Mesothelial cell of epicardium (in vitro differentiated cells): ENCODE data around the gene KAZN. TPM values are rescaled to one million over a fixed set of nuclear protein-coding genes. Genes with fewer than 3 reads are reported as not detected.
A peak's percentile ranks its signal among the peaks of the same experiment; 100 is the strongest.

Experiments
- DNase-seq, 2 experiments: peaks; one replicate each; pipeline ENCODE4 v3.0.0; 2021; ENCODE audit warnings: low spot score in 2 of 2; ENCODE audit not compliant: unreplicated experiment in 2 of 2
- H3K27ac Mint-ChIP-seq: 2 replicates; pipeline ENCODE4 v1.8.0; 2021; ENCODE audit warnings: mixed read lengths
- H3K27me3 Mint-ChIP-seq: 2 replicates; pipeline ENCODE4 v1.8.0; 2021; ENCODE audit warnings: low read depth, mixed read lengths
- H3K36me3 Mint-ChIP-seq: 2 replicates; pipeline ENCODE4 v1.8.0; 2021; ENCODE audit warnings: mixed read lengths
- H3K4me1 Mint-ChIP-seq: 2 replicates; pipeline ENCODE4 v1.8.0; 2021; ENCODE audit warnings: mixed read lengths
- H3K4me3 Mint-ChIP-seq: 2 replicates; pipeline ENCODE4 v1.8.0; 2021; ENCODE audit warnings: mild to moderate bottlenecking, moderate library complexity, mixed read lengths
- H3K9me3 Mint-ChIP-seq: 2 replicates; pipeline ENCODE4 v1.8.0; 2021; ENCODE audit warnings: mixed read lengths
- total RNA-seq: library from RNA; stranded (reverse); gene quantifications from 3 replicates; pipeline ENCODE4 v1.2.1, GENCODE V29; 2021
- TF ChIP-seq, protein P1 (sequence below): fragments of 200-600 bp; sonication (generic); IDR thresholded peaks from one replicate; pipeline ENCODE4 v1.5.0; 2021; ENCODE audit warnings: antibody characterized with exemption; ENCODE audit not compliant: unreplicated experiment

KAZN gene
- total RNA-seq, 1 donor from 2014 or later, result 38.4 TPM

DNA sequence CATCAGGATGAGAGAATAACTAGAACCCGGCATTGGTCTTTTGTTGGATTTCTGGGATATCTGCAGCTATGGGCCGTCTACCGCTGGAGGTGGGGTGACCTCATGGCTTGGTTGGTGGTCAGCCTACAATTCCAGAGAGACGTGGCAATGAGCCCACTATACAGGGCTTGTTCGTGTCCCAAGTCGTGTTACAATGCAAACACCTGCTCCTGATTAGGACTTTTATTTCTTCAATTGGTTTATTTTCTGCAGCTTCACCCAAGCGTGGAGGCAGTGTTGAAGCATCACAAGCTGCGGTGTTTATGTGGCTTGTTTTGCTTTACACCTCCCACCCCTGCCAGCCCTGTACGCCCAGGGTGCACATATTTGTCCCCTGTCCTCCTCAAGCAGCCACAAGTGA lies 343.4 kb downstream of the KAZN start:
- Mint-ChIP-seq H3K4me1 (peaks cover 73% of the 10 kb centered on the region), H3K27ac (peak overlapping the region; percentile 97), H3K4me3 (no peak overlapping the region), H3K27me3 (no peaks in the 10 kb centered on the region), H3K9me3 (no peaks in the 10 kb centered on the region), H3K36me3 (no peaks in the 10 kb centered on the region)
- TF ChIP-seq, protein P1, sequence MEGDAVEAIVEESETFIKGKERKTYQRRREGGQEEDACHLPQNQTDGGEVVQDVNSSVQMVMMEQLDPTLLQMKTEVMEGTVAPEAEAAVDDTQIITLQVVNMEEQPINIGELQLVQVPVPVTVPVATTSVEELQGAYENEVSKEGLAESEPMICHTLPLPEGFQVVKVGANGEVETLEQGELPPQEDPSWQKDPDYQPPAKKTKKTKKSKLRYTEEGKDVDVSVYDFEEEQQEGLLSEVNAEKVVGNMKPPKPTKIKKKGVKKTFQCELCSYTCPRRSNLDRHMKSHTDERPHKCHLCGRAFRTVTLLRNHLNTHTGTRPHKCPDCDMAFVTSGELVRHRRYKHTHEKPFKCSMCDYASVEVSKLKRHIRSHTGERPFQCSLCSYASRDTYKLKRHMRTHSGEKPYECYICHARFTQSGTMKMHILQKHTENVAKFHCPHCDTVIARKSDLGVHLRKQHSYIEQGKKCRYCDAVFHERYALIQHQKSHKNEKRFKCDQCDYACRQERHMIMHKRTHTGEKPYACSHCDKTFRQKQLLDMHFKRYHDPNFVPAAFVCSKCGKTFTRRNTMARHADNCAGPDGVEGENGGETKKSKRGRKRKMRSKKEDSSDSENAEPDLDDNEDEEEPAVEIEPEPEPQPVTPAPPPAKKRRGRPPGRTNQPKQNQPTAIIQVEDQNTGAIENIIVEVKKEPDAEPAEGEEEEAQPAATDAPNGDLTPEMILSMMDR, result no peak
- DNase-seq, result no peak

DNA sequence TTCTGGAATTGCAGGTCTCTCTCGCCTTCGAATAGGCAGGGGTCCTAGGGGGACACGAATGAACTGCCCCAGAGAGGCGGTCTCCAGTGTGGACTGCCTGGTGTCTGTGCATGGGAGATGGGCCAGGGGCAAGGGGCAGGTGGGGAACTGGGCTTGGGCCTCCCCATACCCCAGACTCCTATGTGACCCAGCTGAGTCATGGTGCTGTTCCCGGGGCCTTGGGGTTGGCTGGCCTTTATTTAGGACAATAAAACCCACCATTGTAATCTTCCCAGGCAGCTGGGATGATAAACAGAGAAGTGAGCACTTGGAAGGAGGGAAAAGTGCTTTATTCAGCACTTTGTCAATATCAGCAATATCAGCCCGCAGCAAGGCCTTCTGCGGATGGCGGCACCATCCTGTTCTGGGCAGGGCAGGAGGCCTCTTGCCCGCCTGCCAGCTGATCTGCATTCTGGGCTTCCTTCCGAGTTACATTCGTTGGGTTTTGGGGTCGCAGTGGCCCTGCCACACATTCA lies 346.0 kb downstream of the KAZN start:
- no peaks in the 10 kb centered on the region for H3K36me3 Mint-ChIP-seq
- no peaks in the 10 kb centered on the region for H3K9me3 Mint-ChIP-seq
- peak overlapping the region; percentile 97 for H3K27ac Mint-ChIP-seq
- no peaks in the 10 kb centered on the region for H3K27me3 Mint-ChIP-seq
- TF ChIP-seq, protein P1, result no peak
- no peak overlapping the region for H3K4me3 Mint-ChIP-seq
- no peak for DNase-seq
- peaks cover 72% of the 10 kb centered on the region for H3K4me1 Mint-ChIP-seq

DNA sequence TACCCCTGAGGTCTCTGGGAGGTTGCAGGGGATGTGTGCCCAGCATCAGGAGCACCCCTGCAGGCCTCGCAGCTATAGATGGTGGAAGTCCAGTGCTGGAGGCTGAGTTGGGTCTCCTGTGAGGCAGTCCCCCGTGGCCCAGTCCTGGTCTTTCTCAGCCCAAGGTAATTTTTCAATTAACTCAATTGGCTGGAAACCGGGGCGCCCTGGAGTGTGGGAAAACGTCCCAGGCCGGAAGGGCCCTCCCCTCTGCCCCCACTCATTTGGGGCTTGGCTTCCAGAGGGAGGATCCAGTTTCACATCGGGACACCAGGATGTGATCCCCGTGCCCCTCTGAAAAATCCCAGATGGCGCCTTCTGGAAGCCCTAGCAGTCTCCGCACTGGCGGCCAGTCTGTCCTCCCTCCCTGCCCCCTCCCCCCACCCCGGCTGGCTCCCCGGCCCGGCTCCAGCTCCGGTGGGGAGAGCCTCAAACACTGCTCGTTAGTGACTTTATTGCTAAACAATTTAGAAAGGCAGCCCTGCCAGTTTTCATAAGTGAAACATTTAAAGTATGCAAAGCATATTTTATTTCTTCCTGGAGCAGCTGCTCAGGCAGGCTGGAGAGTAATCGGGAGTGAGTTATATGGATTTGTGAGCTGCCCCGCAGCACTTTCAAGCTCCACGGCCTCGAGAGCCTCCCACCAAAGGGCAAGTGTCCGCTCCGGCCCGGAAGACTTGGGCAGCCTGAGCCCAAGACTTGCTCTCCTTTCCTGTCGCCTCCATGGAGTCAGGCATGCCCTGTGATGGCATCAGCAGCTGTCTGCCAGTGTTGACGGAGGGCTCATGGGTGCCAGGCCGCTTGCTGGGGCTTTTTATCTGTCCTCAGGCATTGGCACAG lies 346.9 kb downstream of the KAZN start:
- Mint-ChIP-seq H3K9me3 (no peaks in the 10 kb centered on the region), H3K27ac (peak overlapping the region; percentile 97), H3K4me1 (peaks cover 70% of the 10 kb centered on the region), H3K36me3 (no peaks in the 10 kb centered on the region), H3K4me3 (peak overlapping the region; percentile 50), H3K27me3 (no peaks in the 10 kb centered on the region)
- DNase-seq, result peak; percentile 47 to 73
- TF ChIP-seq, protein P1, result no peak

DNA sequence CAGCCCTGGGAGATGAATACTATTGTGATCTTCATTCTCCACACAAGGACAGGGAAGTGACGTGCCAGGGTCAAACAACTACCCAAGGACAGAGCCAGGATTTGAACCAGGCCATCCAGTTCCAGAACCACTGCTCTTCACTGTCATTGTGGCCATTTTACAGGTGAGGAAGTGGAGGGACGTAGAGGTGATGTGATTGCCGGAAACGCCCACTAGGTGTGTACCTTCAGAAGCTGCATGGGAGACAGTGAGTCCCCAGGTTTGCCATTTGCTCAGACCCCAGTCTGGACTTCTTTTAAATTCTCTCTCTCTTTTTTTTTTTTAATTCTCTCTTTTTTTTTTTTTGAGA lies 347.5 kb downstream of the KAZN start:
- no peak for DNase-seq
- peak overlapping the region; percentile 50 for H3K4me3 Mint-ChIP-seq
- peak overlapping the region; percentile 97 for H3K27ac Mint-ChIP-seq
- no peaks in the 10 kb centered on the region for H3K27me3 Mint-ChIP-seq
- TF ChIP-seq, protein P1, result peak; percentile 19
- no peaks in the 10 kb centered on the region for H3K9me3 Mint-ChIP-seq
- H3K4me1 Mint-ChIP-seq, result peaks cover 67% of the 10 kb centered on the region
- H3K36me3 Mint-ChIP-seq, result no peaks in the 10 kb centered on the region

DNA sequence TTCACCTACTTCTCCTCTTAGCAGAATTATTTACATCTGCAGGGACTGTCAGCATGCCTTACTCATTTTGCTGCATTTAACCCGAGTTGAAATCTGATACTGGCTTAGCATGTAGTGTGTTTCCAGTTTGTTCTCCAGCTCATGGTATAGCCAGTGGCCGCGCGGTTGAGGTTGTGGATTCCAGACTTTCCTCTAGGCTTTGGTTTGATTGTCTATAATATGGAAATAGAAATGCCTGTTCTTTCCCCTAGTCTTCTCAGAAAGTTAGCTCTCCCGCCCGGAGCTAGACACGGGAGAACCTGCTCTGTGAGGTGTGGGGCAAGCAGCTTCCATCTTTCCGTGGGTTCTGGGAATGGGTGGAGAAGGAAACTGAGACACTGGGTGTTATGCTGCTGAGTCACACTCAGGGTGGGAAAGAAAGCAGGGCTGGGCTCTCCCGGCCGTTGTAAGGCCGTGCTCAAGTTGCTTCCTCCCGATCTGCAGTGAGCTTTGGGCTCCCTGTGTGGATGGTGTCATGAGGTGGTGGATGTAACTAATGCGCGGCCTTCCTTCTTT lies 348.3 kb downstream of the KAZN start:
- H3K9me3 Mint-ChIP-seq, result no peaks in the 10 kb centered on the region
- H3K36me3 Mint-ChIP-seq, result no peaks in the 10 kb centered on the region
- DNase-seq, result no peak
- peak overlapping the region; percentile 97 for H3K27ac Mint-ChIP-seq
- peak overlapping the region; percentile 50 for H3K4me3 Mint-ChIP-seq
- TF ChIP-seq, protein P1, result no peak
- no peaks in the 10 kb centered on the region for H3K27me3 Mint-ChIP-seq
- peaks cover 63% of the 10 kb centered on the region for H3K4me1 Mint-ChIP-seq
